HG02943 (cell line): ENCODE results near the gene AMZ2.
"Not testable (repeated sequence)": the region's sequence is repeated elsewhere in the genome, so short reads cannot be mapped to it uniquely, and the experiment has no call there.

ENCODE experiments used
- ATAC-seq: cut with Tn5 transposase; IDR thresholded peaks from one replicate; pipeline ENCODE4 v1.9.1; 2021; ENCODE audit warnings: mild to moderate bottlenecking, low read depth, moderate library complexity; ENCODE audit not compliant: unreplicated experiment

The AMZ2 gene

DNA sequence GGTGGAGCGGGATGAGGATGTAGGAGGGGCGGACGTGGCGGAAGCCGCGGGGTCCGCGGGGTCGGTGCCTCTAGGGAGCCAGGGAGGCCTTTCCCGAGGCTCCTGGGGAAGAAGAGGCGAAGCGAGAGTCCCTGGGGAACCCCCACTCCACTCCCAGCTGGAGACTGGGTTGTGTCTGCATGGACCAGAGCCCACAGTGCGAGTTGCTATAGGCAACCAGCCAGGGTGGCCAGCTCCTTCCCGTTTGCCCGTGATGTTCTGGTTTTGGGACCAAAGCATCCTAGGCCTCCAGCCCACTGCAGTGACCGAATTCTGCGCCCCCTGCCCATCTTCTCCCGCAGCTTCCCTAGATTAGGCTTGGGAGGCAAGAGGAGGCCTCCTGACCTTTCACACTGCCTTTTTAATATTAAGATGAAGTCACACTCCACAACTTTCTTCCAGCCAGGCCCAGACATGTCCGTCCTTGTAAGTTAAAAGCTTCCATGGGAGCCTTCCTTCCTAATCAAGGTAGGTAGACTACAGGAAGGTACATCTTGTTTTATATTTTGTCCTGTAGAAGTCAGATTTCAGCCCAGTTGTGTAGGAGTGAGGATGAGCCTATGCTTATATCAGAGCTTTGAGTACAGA lies 469 bp downstream of the AMZ2 start:
- ATAC-seq = peak; percentile 23

DNA sequence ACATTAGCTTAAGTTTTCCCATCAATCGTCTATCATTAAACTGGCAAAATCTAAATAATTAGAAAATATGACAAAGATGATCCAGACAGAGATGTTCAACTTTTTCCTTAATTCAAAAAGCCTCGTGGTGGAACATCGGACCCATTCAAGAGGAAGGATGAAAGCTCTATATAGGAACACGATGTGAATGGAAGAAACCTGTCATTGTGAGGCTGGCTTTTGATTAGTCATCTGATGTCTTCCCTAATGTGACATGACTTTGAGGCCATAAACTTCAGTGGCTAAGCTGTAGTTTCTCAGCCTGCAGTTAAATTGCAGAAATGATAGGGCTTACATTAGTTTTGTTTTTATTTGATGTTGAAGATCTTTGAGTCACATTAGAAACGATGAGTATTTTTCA lies 1.0 kb downstream of the AMZ2 start:
- ATAC-seq = no peak

GRCh38 chr17:68249354-68249765 lies 1.5 kb downstream of the AMZ2 start:
- ATAC-seq = no peak

DNA sequence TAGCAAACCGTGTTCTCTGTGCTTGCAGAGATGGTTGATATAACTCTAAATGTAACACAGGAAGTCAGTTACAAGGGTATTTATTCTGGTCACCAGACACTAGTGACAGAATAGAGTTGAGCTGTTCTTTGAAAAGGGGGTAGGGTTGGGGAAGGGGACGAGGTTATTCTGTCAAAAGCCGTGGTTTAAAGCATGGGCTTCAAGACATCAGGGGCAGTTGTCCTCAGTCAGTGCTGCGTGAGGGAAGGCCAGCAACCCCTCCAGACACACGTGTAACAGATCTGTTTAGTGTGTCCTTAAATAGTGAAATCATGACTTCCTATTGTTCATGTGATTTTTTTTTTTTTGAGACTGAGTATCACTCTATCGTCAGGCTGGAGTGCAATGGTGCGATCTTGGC lies 5.6 kb downstream of the AMZ2 start:
- ATAC-seq = not testable (repeated sequence)

GRCh38 chr17:68255151-68255550 lies 7.3 kb downstream of the AMZ2 start:
- ATAC-seq = no peak

DNA sequence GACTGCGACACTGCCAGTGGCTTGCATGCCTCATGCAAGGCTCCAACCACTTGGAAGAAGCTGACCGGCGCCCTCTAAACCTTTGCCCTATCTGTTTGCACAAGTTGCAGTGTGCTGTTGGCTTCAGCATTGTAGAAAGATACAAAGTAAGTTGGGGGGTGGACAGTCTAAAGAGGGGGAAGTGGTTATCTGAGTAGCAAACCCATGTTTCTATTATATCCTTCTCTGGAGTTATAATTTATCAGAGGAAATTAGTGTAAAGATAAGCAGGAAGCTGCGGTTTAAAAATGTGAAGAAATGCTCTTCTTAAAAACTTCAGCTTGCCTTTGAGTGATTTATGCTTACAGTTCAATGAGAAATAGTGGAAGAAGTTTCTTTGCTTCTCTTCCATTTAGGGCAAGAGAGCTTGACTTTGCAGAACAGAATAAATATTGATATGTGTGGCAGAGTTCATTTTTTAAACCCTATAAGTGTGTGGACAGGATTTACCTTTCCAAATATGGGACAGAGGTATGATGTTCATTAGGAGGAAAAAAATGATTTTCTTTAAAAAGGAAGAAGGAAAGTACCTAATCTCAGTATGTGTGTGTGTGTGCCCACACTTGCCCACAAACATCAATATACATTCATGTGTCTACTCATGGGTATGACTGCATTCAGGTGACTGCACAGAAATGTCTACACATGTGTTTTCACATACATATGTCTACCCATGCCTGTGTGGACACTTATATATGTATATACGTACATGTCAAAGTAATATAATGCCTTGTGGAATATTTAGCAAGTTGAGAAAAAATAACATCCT lies 8.1 kb downstream of the AMZ2 start:
- no peak for ATAC-seq

GRCh38 chr17:68256701-68257100 lies 8.9 kb downstream of the AMZ2 start:
- ATAC-seq = not testable (repeated sequence)

DNA sequence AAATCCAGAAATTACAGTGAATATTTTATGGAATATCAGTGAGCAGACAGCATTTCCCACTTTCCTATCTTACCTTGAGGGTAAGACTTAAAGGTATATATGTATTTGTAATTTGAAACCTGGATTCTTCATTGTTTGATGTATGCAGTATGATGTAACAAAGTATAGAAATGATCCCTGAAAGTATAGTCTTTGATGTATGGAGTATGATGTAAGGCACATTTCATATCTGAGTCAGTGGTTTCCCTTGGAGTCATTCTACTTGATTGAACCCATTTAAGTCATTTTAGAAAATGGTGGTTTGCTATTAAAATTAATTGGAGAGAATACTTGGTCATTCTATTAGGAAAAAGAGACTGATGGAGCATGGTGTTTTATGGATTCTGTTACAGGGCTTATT lies 10.1 kb downstream of the AMZ2 start:
- ATAC-seq = no peak

- peak; percentile 92 for ATAC-seq
Measured at GRCh38 chr17:68258890-68259647, 11.2 kb downstream of the AMZ2 start.

- ATAC-seq = not testable (repeated sequence)
Measured at GRCh38 chr17:68259648-68259951, 11.8 kb downstream of the AMZ2 start.

- no peak for ATAC-seq
Measured at GRCh38 chr17:68260051-68260762, 12.4 kb downstream of the AMZ2 start.

DNA sequence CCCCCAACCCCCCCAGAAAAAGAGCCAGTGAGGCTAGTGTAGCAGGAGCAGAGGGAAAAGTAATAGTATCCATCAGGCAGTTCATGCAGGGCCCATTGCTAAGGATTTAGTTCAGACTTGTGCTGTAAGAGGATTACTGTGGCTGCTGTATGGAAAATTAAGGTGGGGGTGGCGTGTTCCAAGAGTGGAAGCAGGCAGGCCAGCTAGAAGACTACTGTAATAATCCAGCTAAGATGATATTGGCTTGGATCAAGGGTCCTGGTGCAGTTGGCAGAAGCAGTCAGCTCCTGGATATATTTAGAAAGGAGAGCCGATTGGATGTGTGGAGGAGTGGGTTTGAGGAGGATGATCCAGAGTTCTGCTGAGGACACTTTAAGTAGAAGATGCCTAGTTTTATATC lies 14.6 kb downstream of the AMZ2 start:
- ATAC-seq = not testable (repeated sequence)

GRCh38 chr17:68263101-68263681 lies 15.3 kb downstream of the AMZ2 start:
- ATAC-seq = peak; percentile 44

GRCh38 chr17:68265833-68266232 lies 18.0 kb downstream of the AMZ2 start:
- ATAC-seq = not testable (repeated sequence)

DNA sequence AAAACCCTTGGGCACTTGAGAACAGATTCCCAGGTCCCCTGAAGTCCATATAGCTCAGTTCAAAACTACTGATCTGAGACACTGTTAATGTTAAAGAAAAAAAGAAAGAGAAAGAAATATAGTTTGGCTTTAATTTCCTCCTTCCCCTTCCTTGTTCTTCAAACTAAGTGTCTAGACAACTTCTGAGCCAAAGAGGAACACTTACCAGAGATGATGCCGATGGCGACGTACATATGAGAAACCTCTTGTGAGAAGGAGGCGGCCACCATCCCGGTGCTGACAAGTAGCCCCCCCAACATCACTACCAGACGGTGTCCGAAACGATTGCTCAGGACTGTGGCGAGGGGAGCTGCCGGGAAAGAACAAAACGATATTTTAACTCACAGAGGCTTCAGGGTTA lies 25.9 kb downstream of the AMZ2 start:
- no peak for ATAC-seq

DNA sequence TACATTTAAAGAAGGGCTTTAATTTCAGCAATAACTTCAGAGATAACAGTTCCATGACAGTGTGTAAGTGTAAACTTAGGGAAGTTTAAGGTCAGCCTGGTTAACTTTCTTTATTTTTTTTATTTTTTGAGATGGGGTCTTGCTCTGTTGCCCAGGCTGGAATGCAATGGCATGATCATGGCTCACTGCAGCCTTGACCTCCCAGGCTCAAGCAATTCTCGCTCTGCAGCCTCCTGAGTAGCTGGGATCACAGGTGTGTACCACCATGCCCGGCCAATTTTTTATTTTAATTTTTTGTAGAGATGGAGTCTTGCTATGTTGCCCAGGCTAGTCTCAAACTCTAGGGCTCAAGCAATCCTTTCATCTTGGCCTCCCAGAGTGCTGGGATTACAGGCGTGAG lies 28.5 kb downstream of the AMZ2 start:
- ATAC-seq = not testable (repeated sequence)

DNA sequence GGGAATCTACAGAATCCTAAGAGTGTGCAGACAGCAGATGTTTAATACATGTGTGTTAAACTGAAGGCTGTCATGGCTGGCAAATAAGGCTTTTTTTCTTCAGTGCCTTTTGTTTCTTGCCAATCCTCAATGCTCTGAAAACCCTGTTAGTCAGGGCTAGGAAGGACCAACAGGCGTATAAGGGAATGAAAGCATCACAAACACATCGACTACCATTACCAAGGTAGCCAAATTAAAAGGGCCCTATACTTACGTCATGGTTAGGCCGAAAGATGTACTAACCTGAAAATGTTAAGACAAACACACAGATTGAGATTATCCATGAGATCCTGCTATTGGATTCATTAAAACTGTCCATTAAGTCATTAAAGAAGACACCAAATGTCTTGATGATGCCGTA lies 30.0 kb downstream of the AMZ2 start:
- no peak for ATAC-seq

GRCh38 chr17:68281965-68282364 lies 34.1 kb downstream of the AMZ2 start:
- not testable (repeated sequence) for ATAC-seq

DNA sequence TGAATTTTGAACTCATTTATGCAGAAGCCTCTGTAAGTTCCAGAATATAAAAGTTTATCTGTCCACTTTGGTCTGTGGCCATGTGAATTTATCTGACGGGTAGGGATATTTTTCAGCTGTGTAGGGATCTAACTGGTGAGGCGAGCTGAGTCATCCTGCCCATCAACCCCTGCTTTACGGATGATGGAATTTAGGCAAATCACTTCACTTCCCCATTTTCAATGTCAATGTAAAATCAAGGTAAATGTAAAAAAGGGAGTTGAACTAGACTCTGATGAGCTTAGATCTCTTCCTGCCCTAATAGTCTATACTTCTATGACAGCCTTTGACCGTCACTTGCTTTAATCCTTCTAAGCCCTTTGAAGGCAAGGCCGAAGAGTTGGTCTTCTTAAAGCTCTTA lies 40.5 kb downstream of the AMZ2 start:
- ATAC-seq = no peak

DNA sequence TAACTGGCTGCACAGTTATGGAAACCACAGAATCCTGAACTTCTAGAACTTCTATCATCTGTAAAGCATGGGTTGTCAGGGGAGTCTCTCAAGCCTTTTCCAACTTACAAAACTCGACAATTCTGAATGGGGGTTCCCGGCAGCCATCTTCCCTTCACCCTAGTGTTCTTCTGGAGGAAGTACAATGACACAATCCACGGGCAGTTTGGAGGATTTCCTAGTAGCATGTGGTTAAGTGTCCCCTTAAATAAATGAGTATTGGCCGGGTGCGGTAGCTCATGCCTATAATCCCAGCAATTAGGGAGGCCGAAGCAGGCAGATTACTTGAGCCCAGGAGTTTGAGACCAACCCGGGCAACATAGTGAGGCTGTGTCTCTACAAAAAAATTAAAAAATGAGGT lies 41.0 kb downstream of the AMZ2 start:
- no peak for ATAC-seq

GRCh38 chr17:68289473-68289872 lies 41.6 kb downstream of the AMZ2 start:
- no peak for ATAC-seq
